GM21529 (cell line): Measurements from ENCODE around the gene UNC5C.

Experiments used
- ATAC-seq: cut with Tn5 transposase; IDR thresholded peaks from one replicate; pipeline ENCODE4 v1.9.1; 2021; ENCODE audit not compliant: unreplicated experiment

Gene UNC5C

GRCh38 chr4:95546866-95547714 is 1.7 kb downstream of the UNC5C start:
- ATAC-seq, result no peak

DNA sequence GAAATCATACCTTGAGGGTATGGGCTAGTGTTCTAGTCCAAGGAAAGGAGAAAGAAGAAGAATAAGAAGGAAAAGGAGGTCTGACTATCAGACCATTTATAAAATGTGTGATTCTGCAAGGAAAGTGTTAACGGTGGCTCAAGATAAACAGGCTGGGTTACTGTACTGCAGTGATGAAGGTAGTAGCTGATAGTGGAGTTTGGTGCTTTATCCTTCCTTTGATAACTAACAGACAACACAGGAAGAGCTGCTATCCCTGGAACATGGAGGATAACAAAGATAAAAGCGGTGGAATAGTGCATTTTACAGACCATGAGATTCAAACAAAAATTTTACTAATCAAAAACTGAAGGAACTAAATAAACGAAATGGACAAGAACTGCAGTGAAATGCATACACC is 2.6 kb downstream of the UNC5C start:
- ATAC-seq, result no peak

DNA sequence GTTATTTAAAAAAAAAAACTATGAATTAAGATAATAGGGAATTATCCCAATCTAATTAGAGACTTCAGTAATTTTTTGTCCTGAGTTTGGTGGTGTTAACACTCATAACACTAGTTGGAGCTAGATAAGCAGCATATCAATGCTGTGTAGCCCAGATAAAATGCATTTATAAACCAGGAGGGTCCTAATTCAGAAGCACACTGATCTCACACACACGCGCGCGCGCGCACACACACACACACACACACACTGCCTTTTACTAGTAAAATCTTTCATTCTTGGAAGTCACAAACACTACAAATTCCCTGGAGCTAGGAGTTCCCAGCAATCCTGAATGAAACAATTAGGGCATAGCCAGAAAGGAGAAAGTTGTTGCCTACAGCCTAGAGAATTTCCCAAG is 3.2 kb downstream of the UNC5C start:
- ATAC-seq, result no peak

GRCh38 chr4:95544113-95545103 is 4.4 kb downstream of the UNC5C start:
- no peak for ATAC-seq

DNA sequence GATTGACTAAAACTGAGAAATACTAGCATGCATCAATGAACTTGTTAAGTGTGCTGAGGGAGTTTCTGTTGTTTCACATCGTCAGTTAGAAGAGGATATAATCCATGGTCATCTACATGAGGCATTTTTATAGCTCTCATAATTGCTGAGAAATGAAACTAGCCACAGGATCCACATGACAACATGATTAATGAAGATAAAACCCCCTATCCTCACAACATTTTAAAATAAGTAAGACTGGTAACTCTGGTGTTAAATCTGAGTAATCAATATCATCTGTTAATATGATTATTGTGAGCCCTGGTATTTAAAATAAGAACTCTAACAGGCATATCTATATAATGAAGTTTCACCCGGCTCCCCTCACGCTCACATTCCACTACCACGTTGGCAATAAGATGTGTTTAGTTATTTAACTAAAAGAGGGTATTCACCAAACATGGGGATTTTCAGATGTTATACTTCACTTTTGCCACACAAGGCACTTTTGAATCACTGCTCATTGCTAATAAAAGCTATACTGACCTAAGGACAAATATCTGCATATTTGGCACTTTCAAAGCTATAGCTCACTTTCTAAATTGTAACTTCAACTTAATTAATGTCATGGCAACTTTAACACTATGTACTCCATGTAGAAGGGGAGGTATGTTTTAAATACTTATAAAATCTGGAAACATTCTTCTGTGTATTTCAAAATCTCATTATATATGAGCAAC is 6.7 kb downstream of the UNC5C start:
- ATAC-seq, result no peak

- no peak for ATAC-seq
These were observed 7.7 kb downstream of the UNC5C start for GRCh38 chr4:95541094-95541493.

DNA sequence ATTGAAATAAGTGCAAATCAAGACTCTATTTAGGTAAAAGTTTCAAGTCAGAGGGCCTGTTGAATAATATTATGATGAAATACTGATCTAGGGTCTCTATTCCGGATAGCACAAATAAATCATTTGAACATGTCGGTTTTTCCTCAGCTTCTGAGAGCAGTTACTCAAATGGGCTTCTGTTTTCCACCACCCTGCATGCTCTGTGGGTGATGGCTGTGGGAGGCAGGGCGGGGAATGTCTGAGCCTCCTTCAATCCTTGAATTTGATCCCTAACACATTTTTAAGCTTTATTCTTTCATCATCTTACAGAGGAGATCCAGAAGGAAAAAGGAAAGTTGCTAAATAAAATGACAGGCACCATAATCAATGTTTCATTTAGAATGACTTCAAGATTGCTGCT is 8.5 kb downstream of the UNC5C start:
- no peak for ATAC-seq

DNA sequence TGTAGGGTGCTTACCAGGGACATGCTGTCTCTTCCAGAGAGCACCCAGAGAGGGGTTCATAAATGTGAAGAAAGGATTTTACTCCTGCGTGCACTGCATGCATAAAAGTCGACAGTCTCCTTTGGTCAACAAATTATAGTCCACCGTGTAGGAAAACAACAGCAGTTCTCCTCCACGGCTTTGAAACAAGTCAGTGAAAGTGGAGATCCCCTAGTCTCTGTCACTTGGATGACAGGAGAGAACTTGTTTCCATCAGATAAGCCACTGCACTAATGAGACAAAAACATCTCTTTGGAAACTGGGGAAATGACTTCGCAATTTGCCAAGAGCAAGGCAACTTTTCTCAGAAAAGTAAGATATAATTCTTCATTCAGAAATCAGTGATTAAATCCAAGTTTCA is 9.7 kb downstream of the UNC5C start:
- no peak for ATAC-seq

DNA sequence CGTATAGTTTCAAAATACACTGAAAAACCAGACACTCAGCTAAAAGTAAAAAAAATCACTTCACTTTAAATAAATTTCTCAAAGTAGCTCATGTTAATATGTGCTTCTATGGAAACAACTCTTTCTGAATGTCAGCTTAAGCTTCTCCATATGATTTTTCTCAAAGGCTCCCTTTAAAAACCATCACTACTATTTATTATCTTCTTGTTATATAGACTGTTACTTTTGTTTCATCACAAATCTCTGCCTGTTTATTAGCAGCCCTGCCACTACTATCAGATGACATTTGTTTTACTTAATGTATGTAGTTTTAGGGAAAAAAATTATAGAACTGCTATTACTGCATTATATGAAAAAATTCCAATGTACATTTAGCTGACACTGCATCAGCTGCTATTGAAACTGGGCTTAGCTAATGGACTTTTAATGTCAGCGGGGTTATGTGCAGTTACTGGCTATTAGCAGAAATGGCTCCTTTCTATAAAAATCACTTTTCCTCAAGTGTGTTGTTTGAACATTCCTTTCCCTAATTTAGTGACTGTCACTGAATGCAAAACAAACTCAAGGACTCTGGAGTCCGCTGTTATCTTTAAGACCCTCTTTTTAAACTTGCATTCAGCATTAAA is 10.8 kb downstream of the UNC5C start:
- ATAC-seq, result no peak

DNA sequence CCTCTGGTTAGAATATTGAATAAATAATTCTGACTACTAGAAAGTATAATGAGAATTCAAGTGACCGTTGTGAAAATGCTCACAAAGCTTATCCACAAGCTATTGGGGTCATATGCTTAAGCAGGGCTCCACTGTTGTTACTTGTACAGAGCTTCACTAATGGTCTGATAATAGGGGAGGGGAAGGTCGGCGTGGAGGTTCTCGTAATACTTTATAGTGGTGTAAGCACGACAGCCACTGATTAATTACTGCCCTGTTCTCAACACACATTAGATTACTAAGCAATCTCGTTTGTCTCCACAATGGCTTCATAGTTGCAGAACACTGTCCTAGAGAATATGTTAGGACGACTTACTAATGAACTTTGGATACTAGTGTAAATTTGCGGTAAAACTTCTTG is 11.6 kb downstream of the UNC5C start:
- no peak for ATAC-seq

DNA sequence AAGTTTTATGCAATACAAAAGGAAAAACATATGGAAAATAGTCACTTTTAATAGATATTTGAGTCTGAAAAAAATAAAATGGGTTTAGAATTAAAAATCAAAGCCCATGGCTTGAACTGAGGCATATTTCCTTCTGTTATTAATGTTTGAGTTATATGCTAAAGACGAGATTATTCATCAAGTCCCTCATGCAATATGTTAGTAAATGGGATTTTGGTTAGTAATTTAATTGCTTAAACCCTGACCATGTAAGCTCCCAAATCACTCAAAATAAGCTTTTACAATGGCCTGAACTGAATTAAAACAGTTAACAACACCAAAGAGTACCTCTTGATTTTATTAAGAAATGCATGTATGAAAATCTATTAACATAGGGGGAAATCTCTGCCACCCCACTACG is 12.1 kb downstream of the UNC5C start:
- ATAC-seq, result no peak

DNA sequence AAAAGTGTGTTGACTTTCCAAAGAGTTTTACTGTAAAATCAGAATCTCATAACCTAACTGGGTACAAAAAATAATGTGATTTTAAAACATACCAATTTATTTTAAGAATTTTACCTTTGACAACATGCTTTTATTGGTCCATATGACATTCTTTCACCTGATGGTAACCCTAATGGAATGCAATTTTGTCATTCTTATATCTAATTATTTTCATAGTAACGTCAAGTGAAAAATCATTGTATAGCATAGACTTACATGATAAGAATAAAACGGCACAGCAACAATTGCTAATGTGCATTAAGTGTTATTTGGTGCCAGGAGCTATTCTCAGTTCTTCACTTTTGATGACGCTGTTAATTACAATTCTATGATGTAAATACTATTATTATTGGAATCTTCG is 13.6 kb downstream of the UNC5C start:
- ATAC-seq, result no peak

DNA sequence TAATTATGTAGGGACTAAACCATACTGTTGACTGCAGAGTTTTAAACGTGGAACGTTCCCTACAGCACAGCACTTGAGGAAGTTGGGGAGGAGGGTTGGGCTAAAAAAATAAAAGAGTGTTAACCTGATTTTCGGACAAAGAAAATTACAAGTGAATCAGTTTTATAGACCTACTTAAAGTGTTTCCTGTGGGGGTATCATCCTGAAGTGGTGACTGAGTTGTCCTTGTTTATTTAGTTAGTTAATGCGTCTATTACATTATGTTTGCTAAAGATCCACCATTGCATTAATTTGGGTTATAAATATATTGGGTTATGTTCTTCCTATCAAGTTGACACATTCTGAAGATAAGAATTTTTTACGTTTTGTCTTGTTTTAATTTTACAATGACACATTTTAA is 14.7 kb downstream of the UNC5C start:
- ATAC-seq, result no peak

- no peak for ATAC-seq
These were observed 15.5 kb downstream of the UNC5C start for GRCh38 chr4:95533254-95533653.

DNA sequence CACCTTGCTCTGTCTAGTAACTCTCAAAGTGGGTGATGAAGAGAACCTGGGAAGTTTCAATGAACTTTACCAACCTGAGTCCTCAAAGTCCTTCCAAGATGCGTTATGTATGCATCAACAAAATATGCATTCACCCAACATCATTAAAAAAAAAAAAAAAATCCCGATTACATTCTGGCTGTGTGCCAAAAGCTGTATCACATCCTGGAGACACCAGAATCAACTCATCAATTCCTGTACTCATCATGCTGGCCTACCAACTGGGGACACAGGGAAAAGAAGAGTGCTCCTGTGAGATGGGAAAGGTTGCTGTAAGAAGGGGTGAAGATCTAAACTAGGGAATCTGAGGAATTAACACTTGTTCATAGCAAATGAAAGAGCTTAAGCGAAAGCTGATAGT is 16.5 kb downstream of the UNC5C start:
- no peak for ATAC-seq

GRCh38 chr4:95531141-95531540 is 17.6 kb downstream of the UNC5C start:
- ATAC-seq, result no peak

GRCh38 chr4:95529946-95530345 is 18.8 kb downstream of the UNC5C start:
- ATAC-seq, result no peak

DNA sequence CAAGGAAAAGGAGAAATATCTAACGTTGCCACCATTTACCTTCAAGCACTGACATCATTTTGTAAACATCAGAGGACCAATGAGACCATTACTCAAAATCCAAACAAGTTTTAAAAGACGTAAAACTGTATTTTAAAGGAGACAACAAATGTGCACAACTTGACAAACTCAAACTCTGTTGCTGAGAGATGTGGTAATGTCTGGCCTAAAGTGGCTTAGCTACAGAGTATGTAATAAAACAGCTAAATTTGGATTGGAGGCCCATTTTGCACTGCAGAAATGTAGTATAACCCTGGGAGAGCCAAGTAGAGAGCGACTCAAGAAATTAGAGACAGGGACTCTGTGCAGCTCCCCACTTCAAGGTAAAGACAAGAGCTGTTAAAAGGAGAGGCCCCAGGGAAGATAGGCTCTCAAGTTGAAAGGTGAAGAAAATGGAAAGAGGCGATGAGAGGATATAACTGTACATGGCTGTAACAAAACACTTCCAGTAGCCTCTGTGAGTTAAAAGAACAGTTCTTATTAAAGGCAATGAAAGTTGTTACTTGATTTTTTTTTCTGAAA is 20.3 kb downstream of the UNC5C start:
- ATAC-seq, result no peak

DNA sequence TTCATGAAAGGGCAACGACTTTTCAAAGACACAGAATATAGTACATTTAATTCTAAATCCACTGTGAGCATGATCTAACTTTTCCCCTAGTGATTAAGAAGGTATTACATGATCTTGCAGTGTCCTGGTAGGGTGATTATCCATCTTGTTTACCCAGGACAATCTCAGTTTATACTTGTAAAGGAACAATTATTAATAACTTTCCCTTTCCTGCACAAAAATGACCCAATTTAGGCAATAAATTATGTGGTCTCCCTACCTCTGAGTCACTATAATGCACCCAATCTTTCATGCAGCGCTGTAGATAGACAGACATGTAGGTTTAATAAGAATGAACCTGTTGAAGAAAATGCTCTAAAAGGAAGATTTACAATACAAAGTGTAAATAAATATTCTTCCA is 22.7 kb downstream of the UNC5C start:
- no peak for ATAC-seq

DNA sequence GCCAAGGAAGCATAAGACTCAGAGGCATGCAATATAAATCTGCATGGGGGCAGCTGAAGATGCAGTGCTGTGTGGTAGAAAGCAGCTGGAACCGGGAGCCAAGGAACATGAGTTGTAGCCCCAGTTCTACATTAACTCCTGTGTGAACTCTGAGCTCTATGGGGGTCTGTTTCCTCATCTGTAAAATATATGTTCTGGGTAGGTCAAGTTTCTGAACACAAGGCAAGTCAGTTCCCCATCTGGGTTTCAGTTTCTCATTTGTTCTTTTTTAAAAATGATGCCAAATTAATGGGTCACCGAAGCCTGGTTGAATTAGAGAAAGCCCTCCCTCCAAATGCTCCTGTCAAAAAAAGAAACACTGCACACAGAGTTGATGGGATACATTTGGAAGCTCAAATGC is 24.0 kb downstream of the UNC5C start:
- ATAC-seq, result no peak

GRCh38 chr4:95524184-95524583 is 24.6 kb downstream of the UNC5C start:
- no peak for ATAC-seq
